G401.6 (cell line): ENCODE data around the gene DOC2A.
A peak's percentile ranks its signal among the peaks of the same experiment; 100 is the strongest.

Experiments
- FAIRE-seq: peaks from 2 replicates; lab custom pipeline; 2012; peaks lifted over from hg19 to GRCh38; lab: Jason Lieb, UNC

The DOC2A gene

GRCh38 chr16:29989111-29989858, 21.5 kb downstream of the DOC2A start:
- FAIRE-seq, result no peak

DNA sequence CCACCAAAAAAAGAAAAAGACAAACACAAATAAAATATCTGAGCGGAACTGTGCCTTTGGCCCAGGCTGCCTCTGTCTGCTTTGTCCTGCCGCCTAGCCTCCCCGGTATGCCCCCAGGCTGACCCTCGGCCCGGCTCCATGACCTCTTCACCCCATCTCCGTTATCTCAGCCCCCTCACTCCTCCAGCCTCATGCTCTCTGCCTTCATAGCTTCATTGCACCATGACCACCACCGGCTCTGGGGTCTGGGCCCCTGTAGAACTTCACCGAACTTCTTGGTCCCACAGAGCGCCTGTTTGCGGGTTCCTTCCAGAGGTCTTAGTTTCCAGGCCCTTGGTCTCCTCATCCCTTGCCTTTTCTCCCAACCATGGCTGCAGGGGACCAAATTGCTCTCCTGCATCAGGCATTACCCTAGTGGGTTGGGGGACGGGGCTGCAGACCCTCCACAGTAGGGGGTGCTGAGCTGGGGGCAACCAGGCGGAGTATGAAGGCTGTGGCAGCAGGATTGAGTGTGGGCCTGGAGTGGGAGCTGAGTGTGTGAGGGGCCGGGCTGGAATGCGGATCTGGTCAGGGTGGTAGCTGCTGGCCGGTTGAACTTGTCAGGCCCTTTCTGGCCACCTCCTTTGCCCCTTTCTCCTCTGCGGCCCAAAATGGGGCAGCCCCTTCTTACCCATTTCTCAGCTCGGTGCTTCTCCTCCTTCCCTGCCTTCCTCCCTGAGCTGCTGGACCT, 22.3 kb downstream of the DOC2A start:
- no peak for FAIRE-seq

- no peak for FAIRE-seq
Observed at GRCh38 chr16:29987371-29988085, 23.3 kb downstream of the DOC2A start.

GRCh38 chr16:29986931-29987330, 23.9 kb downstream of the DOC2A start:
- FAIRE-seq, result no peak

- no peak for FAIRE-seq
Observed at GRCh38 chr16:29986231-29986630, 24.6 kb downstream of the DOC2A start.

- FAIRE-seq, result no peak
Observed at GRCh38 chr16:29985271-29985811, 25.5 kb downstream of the DOC2A start.

DNA sequence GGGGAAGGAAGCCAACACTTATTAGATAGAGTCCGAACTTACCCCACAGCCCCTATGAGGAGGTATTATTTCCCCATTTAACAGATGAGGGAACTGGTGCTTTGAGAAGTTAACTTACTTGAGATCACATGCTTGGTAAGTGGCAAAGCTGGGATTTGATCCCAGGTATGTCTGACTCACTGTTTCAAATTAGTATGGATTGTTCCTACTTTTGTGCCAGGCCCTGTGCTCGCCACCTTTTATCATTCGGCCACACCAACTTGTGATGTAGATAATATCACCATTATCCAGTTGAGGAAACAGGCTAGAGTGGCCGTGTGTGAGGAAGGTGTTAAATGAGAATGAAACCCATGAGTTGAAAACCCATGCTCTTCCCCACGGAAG, 26.1 kb downstream of the DOC2A start:
- FAIRE-seq, result no peak

DNA sequence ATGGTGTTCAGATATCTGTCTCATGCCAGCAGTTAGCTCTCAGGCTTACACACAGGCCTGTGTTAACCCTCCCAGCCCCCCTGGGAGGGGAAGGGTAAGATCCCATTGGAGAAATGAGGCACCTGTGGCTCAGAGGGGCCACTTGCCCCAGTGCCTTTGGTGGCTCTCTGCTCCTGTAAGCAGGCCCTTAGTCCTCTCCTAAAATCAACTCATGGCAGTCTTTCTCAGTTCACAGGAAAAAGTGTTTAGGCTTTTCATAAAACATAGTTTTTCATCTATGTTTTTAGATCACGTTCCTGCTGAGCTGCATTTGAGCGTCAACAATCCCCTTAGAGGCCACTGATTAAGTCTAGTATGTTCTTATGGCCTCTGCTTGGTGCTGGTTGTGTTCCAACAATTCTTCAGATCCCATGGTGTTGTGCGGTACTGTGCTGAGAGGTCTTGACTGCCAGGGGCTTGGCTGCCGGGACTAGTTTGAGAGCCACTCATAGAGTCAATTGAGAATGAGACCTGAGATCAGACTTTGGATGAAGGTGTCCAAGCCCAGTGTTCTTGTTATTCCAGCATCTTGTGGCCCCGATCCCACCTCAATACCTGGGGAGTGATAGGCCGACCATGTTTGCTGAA, 26.6 kb downstream of the DOC2A start:
- no peak for FAIRE-seq

DNA sequence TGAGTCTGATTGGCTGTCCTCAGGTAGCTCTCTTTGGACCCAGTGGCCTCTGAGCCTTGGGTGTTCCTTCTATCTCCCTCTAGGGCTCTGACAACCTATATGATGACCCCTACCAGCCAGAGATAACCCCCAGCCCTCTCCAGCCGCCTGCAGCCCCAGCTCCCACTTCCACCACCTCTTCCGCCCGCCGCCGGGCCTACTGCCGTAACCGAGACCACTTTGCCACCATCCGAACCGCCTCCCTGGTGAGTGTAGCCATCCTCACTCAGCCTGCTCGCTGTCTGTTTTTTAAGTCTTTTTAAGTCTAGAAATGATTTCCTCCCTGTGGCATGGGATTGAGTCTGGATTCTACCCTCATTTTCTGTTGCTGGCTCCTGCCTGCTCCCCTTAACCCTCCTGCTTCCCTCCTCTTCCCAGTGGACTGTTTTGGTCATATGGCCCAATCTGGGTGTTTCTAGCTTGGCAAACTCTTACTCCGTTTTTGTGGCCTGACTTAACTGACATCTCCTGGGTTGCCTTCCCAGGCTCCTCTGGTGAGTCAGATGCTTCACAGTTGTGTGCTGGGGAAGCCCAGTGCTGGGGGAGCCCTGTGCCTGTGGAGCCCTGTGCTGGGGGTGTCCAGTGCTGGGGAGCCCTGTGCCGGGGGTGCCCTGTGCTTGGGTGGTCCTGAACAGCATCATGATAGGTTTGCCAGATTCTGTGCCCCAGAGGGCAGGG, 27.2 kb downstream of the DOC2A start:
- no peak for FAIRE-seq

GRCh38 chr16:29982560-29983419, 28.0 kb downstream of the DOC2A start:
- no peak for FAIRE-seq

- no peak for FAIRE-seq
Observed at GRCh38 chr16:29978564-29979270, 32.1 kb downstream of the DOC2A start.

DNA sequence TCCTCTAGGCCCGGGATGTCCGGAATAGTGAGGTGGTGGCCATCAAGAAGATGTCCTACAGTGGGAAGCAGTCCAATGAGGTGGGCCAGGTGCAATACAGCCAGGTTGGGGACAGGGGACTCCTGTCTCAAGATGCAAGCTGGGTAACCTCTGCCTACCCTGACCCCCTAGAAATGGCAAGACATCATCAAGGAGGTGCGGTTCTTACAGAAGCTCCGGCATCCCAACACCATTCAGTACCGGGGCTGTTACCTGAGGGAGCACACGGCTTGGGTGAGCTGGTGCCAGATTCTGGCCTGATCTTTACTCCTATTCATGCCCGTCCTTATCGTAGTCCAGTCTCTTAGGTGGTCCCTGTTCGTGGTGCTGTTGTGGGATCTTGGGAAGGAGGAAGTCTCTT, 32.7 kb downstream of the DOC2A start:
- no peak for FAIRE-seq

GRCh38 chr16:29977063-29977825, 33.6 kb downstream of the DOC2A start:
- no peak for FAIRE-seq

GRCh38 chr16:29975811-29976511, 34.9 kb downstream of the DOC2A start:
- no peak for FAIRE-seq

GRCh38 chr16:29975134-29975538, 35.7 kb downstream of the DOC2A start:
- FAIRE-seq, result no peak

DNA sequence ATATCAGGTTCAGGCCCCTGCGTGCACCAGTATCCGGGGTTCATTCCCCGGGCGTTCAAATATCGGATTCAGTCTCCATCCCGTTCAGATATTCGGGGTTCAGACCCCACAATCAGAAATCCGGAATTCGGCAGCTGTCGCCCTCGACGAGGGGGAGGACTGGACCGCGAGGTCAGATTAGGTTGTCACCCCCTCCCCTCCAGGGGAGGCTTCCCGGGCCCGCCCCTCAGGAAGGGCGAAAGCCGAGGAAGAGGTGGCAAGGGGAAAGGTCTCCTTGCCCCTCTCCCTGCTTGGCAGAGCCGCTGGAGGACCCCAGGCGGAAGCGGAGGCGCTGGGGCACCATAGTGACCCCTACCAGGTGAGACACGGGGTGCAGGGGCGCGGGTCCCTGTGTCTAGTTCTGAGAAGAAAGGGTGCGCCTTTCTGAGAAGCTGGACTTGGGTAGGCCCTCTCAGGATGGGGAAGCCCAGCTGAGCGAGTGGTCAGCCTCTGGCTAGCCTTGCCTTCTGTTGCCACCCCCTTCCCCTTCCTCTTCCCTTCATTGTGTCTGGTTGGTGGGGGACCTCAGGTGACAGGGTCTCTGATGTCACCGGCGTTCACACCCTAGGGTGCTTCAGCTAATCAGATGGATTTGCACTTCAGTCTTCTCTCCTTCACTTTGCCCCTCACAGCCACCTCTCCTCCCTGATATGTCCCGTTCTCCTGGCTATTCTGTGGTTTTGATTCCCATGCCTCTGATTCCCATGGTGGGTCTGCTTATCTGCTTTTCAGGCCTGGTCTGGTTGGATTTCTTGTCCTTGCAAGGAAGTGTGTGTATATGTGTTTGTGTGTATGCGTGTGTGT, 36.3 kb downstream of the DOC2A start:
- no peak for FAIRE-seq

DNA sequence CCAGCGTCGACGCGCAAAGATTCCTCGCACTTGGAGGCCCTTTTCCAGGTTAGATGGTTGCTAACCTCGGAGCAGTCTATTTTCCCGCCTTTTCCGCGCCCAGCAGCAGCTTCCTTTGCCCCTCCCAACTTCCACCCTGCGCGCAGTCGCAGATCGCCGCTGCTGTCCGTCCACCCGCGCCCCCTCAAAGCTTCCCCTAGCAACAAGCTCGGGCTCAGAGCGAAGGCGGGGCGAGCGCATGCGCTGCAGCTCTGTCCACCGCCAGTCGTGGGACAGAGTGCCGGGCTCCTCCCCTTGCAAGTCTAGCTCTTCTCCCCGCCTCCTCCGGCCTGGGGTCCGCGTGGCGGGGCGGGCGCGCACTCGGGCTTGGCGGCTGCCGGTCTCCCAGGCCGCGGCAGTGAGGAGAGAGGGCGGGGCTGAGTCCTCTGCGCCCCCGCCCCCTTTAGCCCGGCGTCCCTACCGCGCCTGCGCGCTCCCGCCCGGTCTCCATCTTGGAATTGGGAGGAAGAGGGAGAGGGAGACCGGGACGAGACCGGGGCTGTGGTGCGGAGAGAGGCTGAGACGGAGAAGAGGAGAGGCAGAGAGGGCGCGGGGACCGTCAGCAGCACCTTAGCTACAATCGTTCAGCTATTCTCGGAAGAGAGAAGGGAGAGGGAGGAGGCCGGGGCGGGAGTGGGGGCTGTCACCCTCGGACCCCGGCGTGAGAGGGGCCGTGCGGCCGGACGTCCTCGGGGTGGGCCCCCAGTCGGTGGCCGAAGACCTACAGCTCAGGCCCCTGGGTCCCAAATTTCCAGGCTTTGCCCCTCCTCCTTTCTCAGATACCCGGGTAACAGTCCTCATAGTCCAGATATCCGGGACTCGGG, 37.2 kb downstream of the DOC2A start, which contains the start of gene TAOK2:
TSS of gene TAOK2 (plus strand) at position 485 of the 863 bp plus-strand sequence. CDS start 3,905 bp downstream, outside the sequence.
- FAIRE-seq, result peak; percentile 87
